Ovary (tissue), 9 donors: ENCODE measurements around the gene ATXN1. TPM values are rescaled to one million over a fixed set of nuclear protein-coding genes. Genes with fewer than 3 reads are reported as not detected.

ENCODE experiments used
- DNase-seq, 5 donors: peaks; one replicate each; pipeline ENCODE4 v3.0.0-alpha.2; 2019 to 2020
- H3K27ac ChIP-seq, 2 donors: fragments of 200-600 bp; one replicate each; pipeline versions ENCODE4 v1.5.1 to v1.8.0; 2019 to 2022
- H3K27me3 ChIP-seq: fragments of 200-600 bp; one replicate; pipeline ENCODE4 v1.8.0; 2022
- H3K36me3 ChIP-seq: fragments of 200-600 bp; sonication (generic); one replicate; pipeline ENCODE4 v1.5.1; 2019
- H3K4me1 ChIP-seq: one replicate; pipeline ENCODE4 v1.8.1; 2013; ENCODE audit warnings: mild to moderate bottlenecking, moderate library complexity; ENCODE audit not compliant: insufficient read depth
- H3K4me3 ChIP-seq: fragments of 200-600 bp; sonication (generic); one replicate; pipeline ENCODE4 v1.5.1; 2017
- H3K9me3 ChIP-seq, 2 donors: fragments of 200-600 bp in 1 of 2; sonication (generic) in 1 of 2; one replicate each; pipeline versions ENCODE4 v1.5.1 to v1.8.1; 2013 to 2019; ENCODE audit warnings: mild to moderate bottlenecking in 1 of 2, moderate library complexity in 1 of 2
- CTCF ChIP-seq, 3 donors: fragments of 450-650 bp in 2 of 3; fragments of 200-600 bp in 1 of 3; IDR thresholded peaks; one replicate each; pipeline versions ENCODE4 v1.5.1 to v1.8.0; 2016 to 2022; ENCODE audit warnings: antibody characterized with exemption in 3 of 3, mild to moderate bottlenecking in 1 of 3
- EP300 ChIP-seq: sonication (generic); formaldehyde crosslinking; IDR thresholded peaks from one replicate; pipeline ENCODE4 v1.6.1; 2017; ENCODE audit warnings: antibody characterized with exemption
- POLR2A ChIP-seq: fragments of 450-650 bp; IDR thresholded peaks from one replicate; pipeline ENCODE4 v1.6.1; 2017; ENCODE audit warnings: antibody characterized with exemption, mild to moderate bottlenecking, moderate library complexity
- WGBS, 3 donors: extraction: QIAGEN DNeasy Blood & Tissue Kit in 1 of 3; methylation state at CpG; one replicate each; pipeline versions ENCODE4 v1.1.5 to v1.1.7; 2013 to 2017; 5-methylcytosine and 5-hydroxymethylcytosine counted together
- intact Hi-C, 4 donors: fragments of 100-400 bp; cut with DNase I; formaldehyde crosslinking; loops; one replicate each; pipeline versions ENCODE4 v1.11.0 to v1.15.1; 2022 to 2023
- polyA plus RNA-seq, 2 donors: library from polyadenylated mRNA; stranded (reverse); fragments of 200-250 nt in 1 of 2; fragments of 350-450 nt in 1 of 2; fragmentation: Illumina TruSeq in 1 of 2; extraction: RNeasy Lipid Tissue Mini Kit (QIAGEN cat#74804) in 1 of 2; gene quantifications; one replicate each; pipeline ENCODE4 v1.2.3, GENCODE V29; 2013 to 2014
- total RNA-seq, 7 donors: library from RNA; depleted of rRNA in 2 of 7; stranded (reverse); fragments of >200 nt in 2 of 7; fragmentation: NEBNext Ultra II Directional in 3 of 7; extraction: Animal tissue kit (Norgen Biotek cat#: 25700) in 3 of 7; gene quantifications; one replicate each; pipeline versions ENCODE4 v1.1.0 to v1.2.4, GENCODE V29; 2016 to 2023
- donor health status: DM: no; HTN: no; CAD: no; lungs with moderate emphysema.
- donor health status: DM: no; HTN: no; CAD: no.
- donor health status: Bipolar disorder and iron deficiency.
- donor health status: DM: yes; HTN: yes; CAD: no.
- donor health status: DM: no; HTN: no; CAD: no.
- donor health status: DM: yes; HTN: yes; CAD: no.

Gene ATXN1
- total and polyA plus RNA-seq, 9 donors: 7.3 to 38.2 (median 30.4) TPM

- H3K27me3 ChIP-seq: no peaks in the 10 kb centered on the region
- H3K27ac ChIP-seq: no peak overlapping the region
- H3K9me3 ChIP-seq: no peaks in the 10 kb centered on the region
- 90 to 97% (median 95%) methylated on average over 2 of the region's 2 CpGs for WGBS, 3 donors
- no peaks in the 10 kb centered on the region for H3K36me3 ChIP-seq
- no peaks in the 10 kb centered on the region for H3K4me1 ChIP-seq
- H3K4me3 ChIP-seq: no peak overlapping the region
- no peak for TF ChIP-seq EP300
- intact Hi-C loops: no loop called here
- no peak for DNase-seq
Measured at GRCh38 chr6:16783952-16784565, 22.8 kb upstream of the ATXN1 start.

GRCh38 chr6:16783509-16783908 lies 22.2 kb upstream of the ATXN1 start:
- H3K4me1 ChIP-seq: no peaks in the 10 kb centered on the region
- no peaks in the 10 kb centered on the region for H3K27me3 ChIP-seq
- TF ChIP-seq CTCF (IDR thresholded peaks at IDR 0.05): no peak
- no peak for TF ChIP-seq EP300
- TF ChIP-seq POLR2A: no peak
- H3K4me3 ChIP-seq: no peak overlapping the region
- H3K36me3 ChIP-seq: no peaks in the 10 kb centered on the region
- H3K27ac ChIP-seq: no peak overlapping the region
- no peaks in the 10 kb centered on the region for H3K9me3 ChIP-seq
- intact Hi-C loops: no loop called here
- no peak for DNase-seq
- 71 to 77% (median 76%) methylated on average over 4 of the region's 4 CpGs for WGBS, 3 donors

GRCh38 chr6:16782278-16782677 lies 21.0 kb upstream of the ATXN1 start:
- WGBS, 3 donors: 78 to 90% (median 83%) methylated on average over 4 of the region's 4 CpGs
- Histone ChIP-seq H3K9me3 (no peaks in the 10 kb centered on the region), H3K27ac (no peak overlapping the region), H3K4me3 (no peak overlapping the region), H3K4me1 (no peaks in the 10 kb centered on the region), H3K36me3 (no peaks in the 10 kb centered on the region), H3K27me3 (no peaks in the 10 kb centered on the region)
- TF ChIP-seq EP300 (no peak), POLR2A (no peak), CTCF (IDR thresholded peaks at IDR 0.05) (no peak)
- DNase-seq: no peak
- intact Hi-C loops: no loop called here

- WGBS, 3 donors: 74 to 76% (median 74%) methylated on average over 8 of the region's 8 CpGs
- H3K27me3 ChIP-seq: no peaks in the 10 kb centered on the region
- intact Hi-C loops: no loop called here
- no peaks in the 10 kb centered on the region for H3K9me3 ChIP-seq
- H3K4me1 ChIP-seq: no peaks in the 10 kb centered on the region
- no peak for DNase-seq
- no peaks in the 10 kb centered on the region for H3K36me3 ChIP-seq
- no peak overlapping the region for H3K27ac ChIP-seq
- no peak overlapping the region for H3K4me3 ChIP-seq
- no peak for TF ChIP-seq POLR2A
- TF ChIP-seq EP300: no peak
- no peak for TF ChIP-seq CTCF (IDR thresholded peaks at IDR 0.05)
Measured at GRCh38 chr6:16781348-16782169, 20.3 kb upstream of the ATXN1 start.

GRCh38 chr6:16778521-16778920 lies 17.3 kb upstream of the ATXN1 start:
- 95 to 98% (median 96%) methylated on average over 5 of the region's 5 CpGs for WGBS, 3 donors

More at GRCh38 chr6:16778521-16778920, 17.3 kb upstream of the ATXN1 start:
- Histone ChIP-seq H3K4me3 (no peak overlapping the region), H3K36me3 (no peaks in the 10 kb centered on the region), H3K27me3 (no peaks in the 10 kb centered on the region), H3K4me1 (no peaks in the 10 kb centered on the region), H3K9me3 (no peaks in the 10 kb centered on the region), H3K27ac (no peak overlapping the region)
- intact Hi-C loops: no loop called here
- TF ChIP-seq POLR2A (no peak), CTCF (IDR thresholded peaks at IDR 0.05) (no peak), EP300 (no peak)
- DNase-seq: no peak
